GM21381 (cell line): ENCODE results near the gene GCNT1.
"Not testable (repeated sequence)": the region's sequence is repeated elsewhere in the genome, so short reads cannot be mapped to it uniquely, and the experiment has no call there.

ENCODE experiments used
- ATAC-seq: cut with Tn5 transposase; IDR thresholded peaks from one replicate; pipeline ENCODE4 v1.9.1; 2021; ENCODE audit warnings: mild to moderate bottlenecking, moderate library complexity; ENCODE audit not compliant: unreplicated experiment

GCNT1 gene

GRCh38 chr9:76530458-76531110, 71.6 kb downstream of the GCNT1 start:
- ATAC-seq = no peak

GRCh38 chr9:76531231-76531780, 72.3 kb downstream of the GCNT1 start:
- no peak for ATAC-seq

GRCh38 chr9:76532877-76533276, 73.9 kb downstream of the GCNT1 start:
- ATAC-seq = not testable (repeated sequence)

- ATAC-seq = no peak
Measured at GRCh38 chr9:76534026-76534425, 75.0 kb downstream of the GCNT1 start.

- ATAC-seq = no peak
Measured at GRCh38 chr9:76537150-76537646, 78.2 kb downstream of the GCNT1 start.

GRCh38 chr9:76539180-76539579, 80.2 kb downstream of the GCNT1 start:
- ATAC-seq = no peak

DNA sequence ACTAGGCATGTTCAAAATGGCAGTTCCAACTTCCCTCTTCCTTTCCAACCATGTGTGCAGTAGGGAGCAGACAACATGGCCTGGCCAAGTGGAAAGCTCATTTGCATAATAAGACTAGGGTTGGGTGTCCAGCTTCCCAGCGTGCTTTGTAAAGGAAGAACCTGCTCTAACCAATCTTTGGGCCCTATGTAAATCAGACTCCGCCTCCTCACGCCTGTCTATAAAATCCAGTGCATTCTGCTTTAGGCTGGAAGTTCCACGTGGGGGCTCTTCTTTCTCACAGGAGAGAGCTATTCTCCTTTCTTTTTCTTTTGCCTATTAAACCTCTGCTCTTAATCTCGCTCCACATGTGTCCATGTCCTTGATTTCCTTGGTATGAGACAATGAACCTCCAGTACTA, 83.4 kb downstream of the GCNT1 start:
- no peak for ATAC-seq

DNA sequence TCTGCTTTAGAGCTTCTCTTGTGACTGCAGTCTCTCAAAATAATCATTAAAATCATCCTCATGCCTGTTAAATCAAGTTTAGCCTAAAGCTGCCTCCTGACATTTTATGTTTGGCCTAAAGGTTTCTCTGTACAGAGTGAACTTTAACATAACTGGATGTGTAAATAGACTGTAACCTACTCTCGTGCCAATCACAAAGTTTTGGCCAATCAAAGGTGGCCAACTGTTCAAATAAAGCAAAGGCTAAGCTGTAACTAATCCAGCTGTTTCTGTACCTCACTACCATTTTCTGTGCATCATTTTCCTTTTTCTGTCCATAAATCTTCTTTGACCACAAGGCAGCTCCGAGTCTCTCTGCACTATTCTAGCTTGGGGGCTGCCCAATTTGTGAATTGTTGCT, 86.2 kb downstream of the GCNT1 start:
- ATAC-seq = no peak

GRCh38 chr9:76552181-76552580, 93.2 kb downstream of the GCNT1 start:
- no peak for ATAC-seq

- ATAC-seq = no peak
Measured at GRCh38 chr9:76552751-76553455, 93.9 kb downstream of the GCNT1 start.

- no peak for ATAC-seq
Measured at GRCh38 chr9:76553680-76554079, 94.7 kb downstream of the GCNT1 start.
